ENCODE data around the gene FBF1. TPM values are rescaled to one million over a fixed set of nuclear protein-coding genes. Genes with fewer than 3 reads are reported as not detected.

The FBF1 gene
- total and polyA plus RNA-seq, 9 of the 15 experiments (the other 6 are each of a cell fraction or from before 2014, with no cell fraction given): 0.46 to 14.9 (median 7.5) TPM

- no peak for TF ChIP-seq PRDM10 (IDR thresholded peaks at IDR 0.05; ENCODE audit: partially characterized antibody)
- no peak for TF ChIP-seq EWSR1 (IDR thresholded peaks at IDR 0.05; ENCODE audit: borderline replicate concordance, low read depth, partially characterized antibody)
- TF ChIP-seq ZNF232 (CRISPR knock-in tag; IDR thresholded peaks at IDR 0.05): no peak
- TF ChIP-seq CGGBP1 (CRISPR knock-in tag; IDR thresholded peaks at IDR 0.05): no peak
- TF ChIP-seq ZEB2 (IDR thresholded peaks at IDR 0.05): 0 out of 2 replicates have a peak, but pooled peaks have one; percentile 26
- TF ChIP-seq SPI1 (IDR thresholded peaks at IDR 0.05; ENCODE audit: borderline replicate concordance, low read depth, low read length): no peak
- no peak for TF ChIP-seq XRCC4 (IDR thresholded peaks at IDR 0.05; ENCODE audit: extremely low read depth, insufficient read depth, insufficient read length)
- TF ChIP-seq GMEB1 (CRISPR knock-in tag; IDR thresholded peaks at IDR 0.05): no peak
- TF ChIP-seq KDM1A (IDR thresholded peaks at IDR 0.05): peak; percentile 7 to 22; a peak in 2 of 4 replicates
- no peak for TF ChIP-seq GATAD2A (IDR thresholded peaks at IDR 0.05)
- peak in 1 of 2 experiments; percentile 29; a peak in 1 of 4 replicates for TF ChIP-seq ZNF639 (CRISPR knock-in tag; conservative IDR thresholded peaks at IDR 0.05 in 1 of 2, IDR thresholded peaks at IDR 0.05 in 1 of 2)
- TF ChIP-seq, protein P1, sequence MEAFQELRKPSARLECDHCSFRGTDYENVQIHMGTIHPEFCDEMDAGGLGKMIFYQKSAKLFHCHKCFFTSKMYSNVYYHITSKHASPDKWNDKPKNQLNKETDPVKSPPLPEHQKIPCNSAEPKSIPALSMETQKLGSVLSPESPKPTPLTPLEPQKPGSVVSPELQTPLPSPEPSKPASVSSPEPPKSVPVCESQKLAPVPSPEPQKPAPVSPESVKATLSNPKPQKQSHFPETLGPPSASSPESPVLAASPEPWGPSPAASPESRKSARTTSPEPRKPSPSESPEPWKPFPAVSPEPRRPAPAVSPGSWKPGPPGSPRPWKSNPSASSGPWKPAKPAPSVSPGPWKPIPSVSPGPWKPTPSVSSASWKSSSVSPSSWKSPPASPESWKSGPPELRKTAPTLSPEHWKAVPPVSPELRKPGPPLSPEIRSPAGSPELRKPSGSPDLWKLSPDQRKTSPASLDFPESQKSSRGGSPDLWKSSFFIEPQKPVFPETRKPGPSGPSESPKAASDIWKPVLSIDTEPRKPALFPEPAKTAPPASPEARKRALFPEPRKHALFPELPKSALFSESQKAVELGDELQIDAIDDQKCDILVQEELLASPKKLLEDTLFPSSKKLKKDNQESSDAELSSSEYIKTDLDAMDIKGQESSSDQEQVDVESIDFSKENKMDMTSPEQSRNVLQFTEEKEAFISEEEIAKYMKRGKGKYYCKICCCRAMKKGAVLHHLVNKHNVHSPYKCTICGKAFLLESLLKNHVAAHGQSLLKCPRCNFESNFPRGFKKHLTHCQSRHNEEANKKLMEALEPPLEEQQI (IDR thresholded peaks at IDR 0.05): no peak
- no peak for TF ChIP-seq CHD1 (IDR thresholded peaks at IDR 0.05; ENCODE audit: low read length)
- 0 out of 2 replicates have a peak, but pooled peaks have one; percentile 14 for TF ChIP-seq ARID3A (IDR thresholded peaks at IDR 0.05; ENCODE audit: borderline replicate concordance, low read depth, low read length)
- no peak for TF ChIP-seq SNIP1 (IDR thresholded peaks at IDR 0.05; ENCODE audit: low read depth)
- no peak for TF ChIP-seq ZNF12 (CRISPR knock-in tag; IDR thresholded peaks at IDR 0.05)
Observed at GRCh38 chr17:75976175-75976848, 35.5 kb upstream of the FBF1 start (continued).
